Measurements from ENCODE around the gene TCP10L.
A peak's percentile ranks its signal among the peaks of the same experiment; 100 is the strongest.

The TCP10L gene

GRCh38 chr21:32590130-32590529, 4.8 kb upstream of the TCP10L start:
- Histone ChIP-seq H3K4me3 (no peak overlapping the region), H3K27ac (no peak overlapping the region)

DNA sequence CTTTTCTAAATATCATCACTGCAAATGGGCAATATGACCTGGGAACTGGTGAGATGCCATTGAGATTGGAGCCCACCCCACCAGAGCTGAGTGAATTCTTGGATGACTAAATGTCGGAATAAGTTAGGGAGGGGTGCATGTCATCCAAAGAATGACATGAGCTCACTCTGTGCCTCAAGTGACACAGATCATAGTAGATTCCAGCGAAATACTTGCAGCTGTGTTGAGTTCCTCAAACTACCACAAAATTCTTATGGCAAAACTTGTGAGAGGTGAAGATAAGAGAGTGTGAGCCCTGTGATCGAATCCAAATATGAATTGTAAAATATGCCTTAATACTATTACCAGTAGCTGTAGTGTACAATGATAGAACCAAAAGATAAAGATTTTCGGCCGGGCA, 2.3 kb upstream of the TCP10L start:
- Histone ChIP-seq H3K27ac (no peak overlapping the region), H3K4me3 (no peak overlapping the region)

DNA sequence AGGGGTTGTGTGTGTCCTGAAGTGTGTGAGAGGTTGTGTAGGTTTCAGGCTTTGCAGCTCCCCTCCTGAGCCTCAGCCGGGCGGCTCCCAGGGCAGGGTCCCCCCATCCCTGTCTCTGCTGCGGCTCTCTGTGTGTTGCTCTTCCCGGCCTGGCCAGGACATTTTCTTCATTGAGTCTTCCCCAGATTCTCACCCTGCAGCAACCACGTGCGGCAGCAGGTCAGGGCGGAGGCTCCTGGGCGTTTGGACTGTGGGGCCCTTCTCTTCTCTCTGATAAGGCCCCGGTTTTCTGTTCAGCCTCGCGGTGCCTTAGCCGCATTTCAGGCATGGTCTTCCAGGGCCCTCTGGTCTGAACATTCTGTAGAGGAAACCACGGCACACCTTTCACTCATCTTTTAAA, 1.8 kb upstream of the TCP10L start:
- Histone ChIP-seq H3K27ac (no peak overlapping the region), H3K4me3 (no peak overlapping the region)

DNA sequence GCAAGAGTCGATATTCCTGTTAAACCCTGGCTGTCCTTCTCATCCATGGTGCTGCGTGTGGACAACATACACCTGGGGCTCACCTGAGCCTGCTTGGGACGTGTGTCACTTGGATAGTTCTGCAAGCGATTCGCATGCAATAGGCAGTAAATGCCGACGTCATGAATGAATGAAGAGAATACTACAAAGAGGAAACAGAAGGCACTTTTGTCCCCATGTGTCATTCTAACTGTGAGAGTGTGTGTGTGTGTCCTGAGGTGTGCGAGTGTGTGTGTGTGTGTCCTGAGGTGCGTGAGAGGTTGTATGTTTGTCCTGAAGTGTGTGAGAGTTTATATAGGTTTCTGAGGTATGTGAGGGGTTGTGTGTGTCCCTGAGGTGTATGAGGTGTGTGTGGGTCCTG, 647 bp upstream of the TCP10L start:
- H3K27ac ChIP-seq, result no peak overlapping the region
- H3K4me3 ChIP-seq, result no peak overlapping the region

DNA sequence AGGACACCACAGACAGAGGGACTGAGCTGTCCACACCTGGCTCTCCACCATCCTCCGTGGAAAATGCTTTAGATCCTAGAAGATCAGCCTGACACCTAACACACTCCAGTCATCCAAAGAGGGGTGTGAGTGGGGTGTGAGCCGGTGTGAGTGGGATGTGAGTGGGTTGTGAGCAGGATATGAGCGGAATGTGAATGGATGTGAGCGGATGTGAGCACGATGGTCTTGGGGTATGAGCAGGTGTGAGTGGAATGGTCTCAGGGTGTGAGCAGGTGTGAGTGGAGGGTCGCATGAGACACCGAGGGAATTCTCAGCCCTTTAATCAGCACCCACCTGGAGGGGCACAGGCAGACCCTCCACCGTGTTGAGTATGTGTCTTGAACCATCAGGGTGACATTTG, 851 bp downstream of the TCP10L start:
- Histone ChIP-seq H3K4me3 (no peak overlapping the region), H3K27ac (no peak overlapping the region)

DNA sequence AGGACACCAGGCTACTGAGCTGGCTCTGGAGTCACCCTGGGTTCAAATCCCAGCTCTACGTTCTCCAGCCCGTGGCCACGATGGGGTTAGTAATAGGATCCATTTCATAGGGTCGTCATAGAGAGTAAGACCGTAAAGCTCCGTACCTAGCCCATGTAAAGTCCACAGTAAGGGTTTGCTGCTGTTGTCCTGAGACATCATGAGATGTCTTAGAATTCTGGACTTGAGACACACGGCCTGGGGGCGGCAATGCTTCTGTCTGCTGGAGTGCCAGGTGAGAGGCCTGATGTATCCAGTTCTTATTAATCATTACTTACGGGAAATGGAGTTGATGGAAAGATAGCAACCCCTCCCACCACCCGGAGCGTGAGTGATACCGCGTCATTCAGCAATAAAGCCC, 3.6 kb downstream of the TCP10L start:
- Histone ChIP-seq H3K4me3 (no peak overlapping the region), H3K27ac (no peak overlapping the region)

DNA sequence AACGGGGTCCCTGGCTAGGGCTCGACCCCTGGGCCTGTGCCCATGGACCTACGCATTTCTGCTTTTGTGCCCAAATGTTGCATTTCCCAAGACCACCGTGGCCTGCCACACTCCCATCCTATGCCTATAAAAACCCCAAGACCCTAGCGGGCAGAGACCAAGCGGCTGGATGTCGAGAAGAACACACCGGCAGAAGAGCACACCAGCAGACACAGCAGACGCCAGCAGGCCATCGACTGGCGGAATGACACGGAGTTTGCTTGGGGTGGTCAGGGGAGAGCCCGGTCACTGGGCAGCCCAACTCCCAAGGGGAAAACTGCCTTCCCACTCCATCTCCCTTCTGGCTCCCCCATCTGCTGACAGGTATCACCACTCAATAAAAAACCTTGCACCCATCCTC, 4.4 kb downstream of the TCP10L start:
- H3K4me3 ChIP-seq, result no peak overlapping the region
- no peak overlapping the region for H3K27ac ChIP-seq

GRCh38 chr21:32578107-32578691, 7.1 kb downstream of the TCP10L start:
- H3K4me3 ChIP-seq, result no peak overlapping the region
- no peak overlapping the region for H3K27ac ChIP-seq

DNA sequence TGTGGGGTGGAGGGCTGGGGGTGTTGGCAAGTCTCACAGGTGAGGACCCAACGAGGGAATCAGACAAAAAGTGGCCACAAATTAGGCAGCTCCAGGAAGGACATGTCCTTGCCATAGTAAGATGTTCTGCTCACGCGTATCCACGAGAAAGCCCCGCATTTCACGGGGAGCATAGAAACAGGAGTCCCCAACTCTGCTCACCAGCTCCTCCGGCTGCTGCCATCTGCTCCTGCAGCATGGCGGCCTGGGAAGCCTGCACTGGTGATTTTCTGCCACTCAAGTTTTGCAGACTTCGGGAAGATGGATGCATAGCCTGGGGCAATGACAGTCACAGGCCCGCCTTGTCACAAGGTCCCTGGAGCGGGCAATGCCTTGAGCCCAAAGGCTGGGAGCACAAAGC, 9.3 kb downstream of the TCP10L start:
- H3K27ac ChIP-seq, result no peak overlapping the region
- H3K4me3 ChIP-seq, result no peak overlapping the region

GRCh38 chr21:32574946-32575925, 10.1 kb downstream of the TCP10L start:
- no peak overlapping the region for H3K27ac ChIP-seq

GRCh38 chr21:32572574-32573420, 12.5 kb downstream of the TCP10L start:
- Histone ChIP-seq H3K27ac (no peak overlapping the region), H3K4me3 (peak overlapping the region in 1 of 7 experiments; percentile 0)

More at GRCh38 chr21:32574946-32575925, 10.1 kb downstream of the TCP10L start:
- H3K4me3 ChIP-seq, result no peak overlapping the region

DNA sequence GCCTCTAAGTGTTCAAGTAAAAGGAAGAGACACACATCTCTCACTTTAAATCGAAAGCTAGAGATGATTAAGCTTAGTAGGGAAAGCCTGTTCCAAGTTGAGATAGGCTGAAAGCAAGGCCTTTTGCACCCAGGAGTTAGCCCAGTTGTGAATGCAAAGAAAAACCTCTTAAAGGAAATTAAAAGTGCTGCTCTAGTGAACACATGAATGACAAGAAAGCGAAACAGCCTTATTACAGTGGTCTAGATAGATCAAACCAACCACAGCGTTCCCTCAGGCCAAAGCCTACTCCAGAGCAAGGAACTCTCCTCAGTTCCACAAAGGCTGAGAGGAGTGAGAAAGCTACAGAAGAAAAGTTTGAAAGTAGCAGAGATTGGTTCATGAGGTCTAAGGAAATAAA, 14.9 kb downstream of the TCP10L start:
- Histone ChIP-seq H3K27ac (peak overlapping the region in 1 of 21 experiments; percentile 79), H3K4me3 (no peak overlapping the region)

DNA sequence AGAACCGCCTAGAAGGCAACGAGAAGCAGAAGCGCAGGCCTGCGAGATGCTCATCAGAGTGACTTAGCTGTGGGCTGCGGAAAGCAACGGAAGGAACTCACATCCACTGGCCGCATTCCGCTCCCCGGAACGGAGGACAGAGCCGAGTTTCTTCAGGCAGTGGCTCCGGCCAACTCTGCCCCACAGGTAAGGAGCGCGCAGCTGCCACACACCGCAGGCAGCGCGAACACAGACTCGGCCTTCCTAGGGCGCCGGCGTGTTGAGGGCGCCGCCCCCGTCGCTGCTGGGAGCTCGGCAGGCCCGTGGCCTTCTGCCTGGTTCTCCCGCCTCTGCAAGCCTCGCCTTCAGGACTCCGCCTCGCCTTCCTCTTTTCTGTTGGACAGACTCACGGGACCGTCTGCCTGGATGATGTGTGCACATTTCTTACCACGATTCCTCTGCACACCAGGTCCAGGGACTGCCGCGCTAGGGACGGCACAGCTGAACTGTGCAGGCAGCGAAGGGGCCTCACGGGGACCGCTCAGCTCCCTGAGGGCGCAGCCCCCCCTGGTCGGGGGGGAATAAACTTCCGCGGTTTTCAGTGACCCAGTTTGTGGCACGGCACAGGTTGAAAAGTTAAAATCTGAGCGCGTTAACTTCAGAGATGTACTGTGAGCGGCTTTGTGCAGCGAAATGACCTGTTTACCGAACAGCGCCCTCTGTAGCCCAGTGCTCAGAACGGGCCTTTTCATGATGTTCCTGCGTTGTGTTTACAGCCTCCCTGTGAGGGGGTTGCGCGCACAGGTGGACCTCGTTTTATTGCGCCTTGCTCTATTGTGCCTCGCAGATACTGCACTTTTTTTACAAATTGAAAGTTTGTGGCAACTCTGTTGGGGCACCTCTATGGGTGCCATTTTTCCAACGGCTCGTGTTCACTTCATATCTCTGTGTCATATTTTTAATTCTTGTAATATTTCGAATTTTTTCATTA, 15.8 kb downstream of the TCP10L start:
- peak overlapping the region; percentile 37 to 50 (median 47) for H3K4me3 ChIP-seq
- peak overlapping the region in 18 of 21 experiments; percentile 32 to 83 (median 71) for H3K27ac ChIP-seq

DNA sequence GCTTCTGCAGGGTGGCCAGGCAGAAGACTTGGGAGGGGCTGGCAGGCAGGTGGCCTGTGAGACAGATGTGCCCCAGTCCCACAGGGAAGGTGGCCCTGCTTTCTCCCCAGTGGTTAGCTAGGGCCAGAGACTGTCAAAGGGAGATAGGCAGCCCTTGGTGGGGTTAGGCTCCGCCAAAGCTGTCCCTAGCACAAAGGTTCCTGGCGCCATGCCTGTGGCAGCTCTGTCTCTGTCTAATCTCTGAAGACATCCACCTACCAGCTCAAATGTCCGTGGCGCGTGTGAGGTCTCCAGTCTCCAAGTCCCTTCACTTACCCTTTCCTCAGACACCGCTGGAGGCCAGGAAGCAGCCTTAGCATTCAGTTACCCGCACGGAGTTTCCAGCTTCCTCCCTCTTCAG, 17.7 kb downstream of the TCP10L start:
- Histone ChIP-seq H3K4me3 (no peak overlapping the region), H3K27ac (no peak overlapping the region)

DNA sequence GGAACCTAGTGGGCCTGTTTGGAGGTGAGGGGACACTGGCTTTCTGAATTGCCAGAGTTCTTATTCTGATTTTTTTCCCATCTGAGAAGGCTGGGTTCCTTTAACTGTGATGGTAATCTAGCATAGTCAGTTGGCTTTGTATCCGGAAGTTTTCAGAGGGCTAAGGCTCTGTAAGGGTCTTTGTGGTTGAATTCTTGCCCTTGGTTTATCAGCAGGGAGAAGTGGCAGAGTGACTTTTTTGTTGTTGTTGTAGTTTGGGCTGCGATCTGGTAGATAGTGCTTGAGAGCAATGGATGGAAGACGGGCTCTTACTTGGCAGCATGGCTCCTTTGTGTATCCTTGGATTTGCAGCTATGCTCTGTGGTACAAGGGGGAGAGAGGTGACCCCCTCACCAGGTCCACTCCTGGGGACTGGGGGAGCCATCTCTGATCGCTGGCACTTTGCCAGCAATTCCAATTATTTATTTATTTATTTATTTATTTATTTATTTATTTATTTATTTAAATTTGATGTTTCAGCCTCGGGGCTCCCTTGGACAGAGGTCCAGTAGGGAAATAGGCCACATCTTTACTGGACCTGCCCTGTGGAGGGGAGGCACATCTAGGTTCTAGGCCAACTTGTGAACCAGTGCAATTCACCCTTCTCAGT, 18.5 kb downstream of the TCP10L start:
- Histone ChIP-seq H3K27ac (no peak overlapping the region), H3K4me3 (no peak overlapping the region)

GRCh38 chr21:32565856-32566465, 19.4 kb downstream of the TCP10L start:
- H3K27ac ChIP-seq, result no peak overlapping the region

DNA sequence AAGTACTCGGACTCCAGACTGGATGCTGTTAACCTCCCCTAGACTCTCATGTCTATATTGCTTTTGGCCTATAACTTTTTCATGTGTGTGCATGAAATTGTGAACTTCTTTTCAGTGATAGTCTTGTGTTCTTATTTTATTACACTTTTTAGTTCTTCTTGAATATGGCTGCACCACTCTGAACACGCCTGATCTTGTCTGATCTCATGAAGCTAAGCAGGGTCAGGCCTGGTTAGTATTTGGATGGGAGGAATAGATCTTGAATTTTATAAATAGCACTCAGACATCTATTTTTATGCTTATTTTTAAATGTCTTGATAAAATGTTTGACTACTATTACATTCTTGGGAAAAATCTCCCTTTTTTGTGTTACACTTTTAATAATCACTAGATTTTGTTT, 22.4 kb downstream of the TCP10L start:
- Histone ChIP-seq H3K27ac (no peak overlapping the region), H3K4me3 (no peak overlapping the region)

More at GRCh38 chr21:32565856-32566465, 19.4 kb downstream of the TCP10L start:
- no peak overlapping the region for H3K4me3 ChIP-seq

DNA sequence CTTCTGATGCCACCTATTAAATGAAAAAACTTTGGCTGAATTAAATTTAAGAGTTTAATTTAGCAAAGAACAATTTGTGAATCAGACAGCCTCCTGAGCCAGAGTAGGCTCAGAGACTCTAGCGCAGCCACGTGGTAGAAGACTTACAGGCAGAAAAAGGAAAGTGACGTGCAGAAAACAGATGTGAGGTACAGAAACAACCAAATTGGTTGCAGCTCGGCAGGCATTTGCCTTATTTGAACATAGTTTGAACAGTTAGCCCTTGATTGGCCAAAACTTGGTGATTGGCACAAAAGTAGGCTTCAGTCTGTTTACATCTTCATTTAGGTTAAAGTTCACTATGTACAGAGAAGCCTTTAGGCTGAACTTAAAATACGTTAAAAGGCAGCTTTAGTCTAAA, 22.9 kb downstream of the TCP10L start:
- Histone ChIP-seq H3K27ac (peak overlapping the region in 1 of 21 experiments; percentile 1), H3K4me3 (no peak overlapping the region)

Measured in skin epidermis (tissue), 12 donors.